Gastroesophageal sphincter (tissue), 4 donors: ENCODE results near the gene SCAI. TPM values are rescaled to one million over a fixed set of nuclear protein-coding genes. Genes with fewer than 3 reads are reported as not detected.

Experiments
- ATAC-seq: fragments of 150-250 bp; one replicate; pipeline ENCODE4 v1.9.1; 2016; ENCODE audit warnings: mild to moderate bottlenecking, moderate library complexity
- H3K27ac ChIP-seq, 4 donors: fragments of 200-600 bp; sonication (generic) in 3 of 4; 1 replicate in 3 of 4; 2 replicates in 1 of 4; pipeline ENCODE4 v1.5.1; 2016 to 2019
- H3K27me3 ChIP-seq: fragments of 200-600 bp; sonication (generic); one replicate; pipeline ENCODE4 v1.5.1; 2019
- H3K36me3 ChIP-seq, 2 donors: fragments of 200-600 bp; sonication (generic); one replicate each; pipeline ENCODE4 v1.5.1; 2019; ENCODE audit warnings: control low read depth in 1 of 2
- H3K4me1 ChIP-seq, 3 donors: fragments of 200-600 bp; sonication (generic); 1 replicate in 2 of 3; 2 replicates in 1 of 3; pipeline ENCODE4 v1.5.1; 2016 to 2019; ENCODE audit warnings: control low read depth in 2 of 3
- H3K4me3 ChIP-seq, 2 donors: fragments of 200-600 bp; sonication (generic); one replicate each; pipeline ENCODE4 v1.5.1; 2019; ENCODE audit warnings: mild to moderate bottlenecking in 1 of 2, moderate library complexity in 1 of 2
- H3K9me3 ChIP-seq, 3 donors: fragments of 200-600 bp; sonication (generic); one replicate each; pipeline ENCODE4 v1.5.1; 2017 to 2019; ENCODE audit warnings: control low read depth in 2 of 3
- EP300 ChIP-seq: sonication (generic); formaldehyde crosslinking; IDR thresholded peaks from one replicate; pipeline ENCODE4 v1.6.1; 2017; ENCODE audit warnings: antibody characterized with exemption, mild to moderate bottlenecking
- POLR2A ChIP-seq, 2 donors: fragments of 450-650 bp; IDR thresholded peaks; one replicate each; pipeline ENCODE4 v1.6.1; 2017; ENCODE audit warnings: antibody characterized with exemption in 2 of 2, mild to moderate bottlenecking in 2 of 2, moderate library complexity in 1 of 2
- POLR2AphosphoS5 ChIP-seq: sonication (generic); formaldehyde crosslinking; IDR thresholded peaks from one replicate; pipeline ENCODE4 v1.6.1; 2017; ENCODE audit warnings: antibody characterized with exemption
- WGBS, 2 donors: methylation state at CpG; one replicate each; pipeline ENCODE4 v1.1.5; 2018; ENCODE audit warnings: low coverage in 1 of 2; 5-methylcytosine and 5-hydroxymethylcytosine counted together
- total RNA-seq, 4 donors: library from RNA; depleted of rRNA; stranded (reverse); fragments of >200 nt; gene quantifications; one replicate each; pipeline ENCODE4 v1.1.0, GENCODE V29; 2016
- TF ChIP-seq, protein P1 (sequence below), 4 experiments: fragments of 200-600 bp in 2 of 4; fragments of 450-650 bp in 2 of 4; sonication (generic) in 1 of 4; IDR thresholded peaks; one replicate each; pipeline ENCODE4 v1.5.1; 2017 to 2019; ENCODE audit warnings: antibody characterized with exemption in 4 of 4, mild to moderate bottlenecking in 2 of 4, moderate library complexity in 2 of 4

Gene SCAI
- total RNA-seq, 4 donors from 2014 or later = 6.9 to 15.9 (median 7.7) TPM

DNA sequence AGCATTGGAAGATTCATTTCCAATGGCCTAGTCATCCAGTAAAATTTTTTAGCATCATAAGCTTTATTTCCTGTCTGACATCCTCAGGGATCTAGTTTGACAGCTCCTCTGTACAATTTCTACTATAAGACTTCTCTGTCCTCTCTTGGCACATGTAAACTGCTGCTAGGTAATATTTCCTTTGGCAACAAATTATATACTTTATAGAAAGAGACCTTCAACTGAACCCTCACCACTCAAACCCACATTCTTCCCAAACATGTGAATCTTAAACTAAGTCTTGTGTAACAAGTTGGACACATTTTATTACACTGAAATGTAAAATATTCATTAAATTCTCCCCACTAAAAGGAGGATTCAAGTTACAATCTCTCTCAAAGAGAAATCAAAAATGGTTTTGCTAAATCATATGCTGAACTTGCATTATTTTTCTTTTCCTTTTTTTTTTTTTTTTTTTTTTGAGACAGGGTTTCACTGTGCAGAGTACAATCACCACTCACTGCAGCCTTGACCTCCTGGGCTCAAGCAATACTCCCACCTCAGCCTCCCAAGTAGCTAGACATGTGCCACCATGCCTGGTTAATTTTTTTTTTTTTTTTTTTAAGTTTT is 36.9 kb downstream of the SCAI start:
- TF ChIP-seq EP300 (no peak), POLR2AphosphoS5 (no peak), POLR2A (IDR thresholded peaks at IDR 0.05) (no peak)
- TF ChIP-seq, protein P1, sequence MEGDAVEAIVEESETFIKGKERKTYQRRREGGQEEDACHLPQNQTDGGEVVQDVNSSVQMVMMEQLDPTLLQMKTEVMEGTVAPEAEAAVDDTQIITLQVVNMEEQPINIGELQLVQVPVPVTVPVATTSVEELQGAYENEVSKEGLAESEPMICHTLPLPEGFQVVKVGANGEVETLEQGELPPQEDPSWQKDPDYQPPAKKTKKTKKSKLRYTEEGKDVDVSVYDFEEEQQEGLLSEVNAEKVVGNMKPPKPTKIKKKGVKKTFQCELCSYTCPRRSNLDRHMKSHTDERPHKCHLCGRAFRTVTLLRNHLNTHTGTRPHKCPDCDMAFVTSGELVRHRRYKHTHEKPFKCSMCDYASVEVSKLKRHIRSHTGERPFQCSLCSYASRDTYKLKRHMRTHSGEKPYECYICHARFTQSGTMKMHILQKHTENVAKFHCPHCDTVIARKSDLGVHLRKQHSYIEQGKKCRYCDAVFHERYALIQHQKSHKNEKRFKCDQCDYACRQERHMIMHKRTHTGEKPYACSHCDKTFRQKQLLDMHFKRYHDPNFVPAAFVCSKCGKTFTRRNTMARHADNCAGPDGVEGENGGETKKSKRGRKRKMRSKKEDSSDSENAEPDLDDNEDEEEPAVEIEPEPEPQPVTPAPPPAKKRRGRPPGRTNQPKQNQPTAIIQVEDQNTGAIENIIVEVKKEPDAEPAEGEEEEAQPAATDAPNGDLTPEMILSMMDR (IDR thresholded peaks at IDR 0.05) = no peak
- Histone ChIP-seq H3K4me3 (no peak overlapping the region), H3K9me3 (no peaks in the 10 kb centered on the region), H3K4me1 (peaks cover 2 to 12% (median 4%) of the 10 kb centered on the region in 3 donors), H3K27ac (no peak overlapping the region), H3K27me3 (no peaks in the 10 kb centered on the region), H3K36me3 (no peaks in the 10 kb centered on the region)
- ATAC-seq = no peak

DNA sequence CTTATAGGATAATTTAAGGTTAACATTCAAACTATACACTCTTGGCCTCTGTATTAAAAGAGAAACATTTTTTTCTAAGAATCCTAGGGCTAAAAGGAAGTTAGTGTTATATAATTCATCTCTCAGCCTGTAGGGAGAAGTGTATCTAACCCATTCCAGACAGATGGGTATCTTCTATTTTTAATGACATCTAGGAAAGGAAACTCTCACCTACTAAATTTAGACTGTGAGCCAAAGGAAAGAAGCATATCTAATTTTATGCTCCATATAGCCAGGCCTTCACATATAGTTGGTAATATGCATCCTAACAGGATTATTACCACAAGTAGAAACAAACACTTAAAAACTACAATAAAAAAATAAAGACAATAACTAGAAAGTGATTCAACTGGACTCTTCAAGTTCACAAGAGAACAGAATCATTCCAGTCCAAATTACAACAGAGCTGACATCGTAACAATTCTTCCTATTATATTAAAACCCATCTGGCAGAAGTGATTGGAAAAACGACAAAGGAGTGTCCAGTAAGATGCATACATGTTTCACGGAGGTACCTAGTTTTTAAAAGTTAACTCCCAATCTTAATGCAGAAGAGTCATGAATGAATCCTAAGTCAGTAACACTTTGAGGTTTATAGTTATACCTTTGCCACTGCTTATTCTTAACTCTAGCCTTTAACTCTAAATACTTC is 39.4 kb downstream of the SCAI start:
- Histone ChIP-seq H3K36me3 (no peaks in the 10 kb centered on the region), H3K4me1 (peaks cover 2 to 19% (median 4%) of the 10 kb centered on the region in 3 donors), H3K27me3 (no peaks in the 10 kb centered on the region), H3K4me3 (no peak overlapping the region), H3K9me3 (no peaks in the 10 kb centered on the region), H3K27ac (no peak overlapping the region)
- no peak for ATAC-seq
- WGBS, 2 donors = 26 to 55% methylated on average over 3 of the region's 3 CpGs
- TF ChIP-seq, protein P1 (IDR thresholded peaks at IDR 0.05) = no peak
- TF ChIP-seq EP300 = no peak
- TF ChIP-seq POLR2AphosphoS5 = no peak
- TF ChIP-seq POLR2A (IDR thresholded peaks at IDR 0.05) = no peak

DNA sequence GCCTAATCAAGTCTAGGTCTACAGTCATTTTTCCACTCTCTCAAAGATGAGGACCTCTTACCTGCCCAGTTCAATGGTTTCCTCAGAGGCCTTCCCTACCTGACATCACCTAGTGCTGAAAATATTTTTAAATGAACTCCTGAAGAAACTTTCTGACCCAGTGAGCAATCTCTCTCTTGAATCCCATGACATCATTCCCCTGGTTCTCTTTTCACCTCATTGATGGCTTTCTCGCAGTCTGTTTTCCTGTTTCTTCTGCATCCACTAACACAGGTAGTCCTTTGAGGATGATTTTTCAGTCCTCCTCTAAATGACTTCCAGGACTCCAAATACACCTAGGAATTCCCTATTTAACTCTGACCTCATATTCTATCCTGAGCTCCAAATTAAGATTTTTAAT is 40.3 kb downstream of the SCAI start:
- no peak for TF ChIP-seq POLR2AphosphoS5
- WGBS, 2 donors = 92 to 100% methylated on average over 1 of the region's 1 CpG
- Histone ChIP-seq H3K36me3 (no peaks in the 10 kb centered on the region), H3K27me3 (no peaks in the 10 kb centered on the region), H3K4me3 (no peak overlapping the region), H3K9me3 (no peaks in the 10 kb centered on the region), H3K27ac (no peak overlapping the region), H3K4me1 (peaks cover 2 to 28% (median 4%) of the 10 kb centered on the region in 3 donors)
- ATAC-seq = no peak

GRCh38 chr9:125100822-125101221 is 42.5 kb downstream of the SCAI start:
- Histone ChIP-seq H3K27ac (no peak overlapping the region), H3K9me3 (no peaks in the 10 kb centered on the region), H3K4me3 (no peak overlapping the region), H3K27me3 (no peaks in the 10 kb centered on the region), H3K36me3 (no peaks in the 10 kb centered on the region), H3K4me1 (peaks cover 2 to 29% (median 4%) of the 10 kb centered on the region in 3 donors)
- no peak for TF ChIP-seq EP300
- TF ChIP-seq, protein P1 (IDR thresholded peaks at IDR 0.05) = no peak
- no peak for TF ChIP-seq POLR2AphosphoS5
- TF ChIP-seq POLR2A (IDR thresholded peaks at IDR 0.05) = no peak
- WGBS, 2 donors = 60 to 84% methylated on average over 3 to 4 of the region's 4 CpGs
- no peak for ATAC-seq

- no peak for TF ChIP-seq POLR2AphosphoS5
- TF ChIP-seq POLR2A (IDR thresholded peaks at IDR 0.05) = no peak
- TF ChIP-seq, protein P1 (IDR thresholded peaks at IDR 0.05) = no peak
- no peak for TF ChIP-seq EP300
- Histone ChIP-seq H3K9me3 (no peaks in the 10 kb centered on the region), H3K4me3 (no peak overlapping the region), H3K27ac (no peak overlapping the region), H3K36me3 (no peaks in the 10 kb centered on the region), H3K27me3 (no peaks in the 10 kb centered on the region), H3K4me1 (peaks cover 4 to 39% (median 7%) of the 10 kb centered on the region in 3 donors)
- ATAC-seq = no peak
- 53 to 73% methylated on average over 2 to 3 of the region's 3 CpGs for WGBS, 2 donors
Measured at GRCh38 chr9:125099816-125100215, 43.5 kb downstream of the SCAI start.
